Body of pancreas (tissue), 4 donors: ENCODE measurements around the gene CX3CL1.

Experiments
- POLR2A ChIP-seq, 3 donors: fragments of 450-650 bp; IDR thresholded peaks; one replicate each; pipeline ENCODE4 v1.6.1; 2016; ENCODE audit warnings: antibody characterized with exemption in 3 of 3, mild to moderate bottlenecking in 2 of 3
- TF ChIP-seq, protein P1 (sequence below), 7 experiments: fragments of 450-650 bp in 4 of 7; fragments of 200-600 bp in 3 of 7; sonication (generic) in 3 of 7; IDR thresholded peaks; one replicate each; pipeline ENCODE4 v1.5.1; 2016 to 2019; ENCODE audit warnings: antibody characterized with exemption in 7 of 7

DNA sequence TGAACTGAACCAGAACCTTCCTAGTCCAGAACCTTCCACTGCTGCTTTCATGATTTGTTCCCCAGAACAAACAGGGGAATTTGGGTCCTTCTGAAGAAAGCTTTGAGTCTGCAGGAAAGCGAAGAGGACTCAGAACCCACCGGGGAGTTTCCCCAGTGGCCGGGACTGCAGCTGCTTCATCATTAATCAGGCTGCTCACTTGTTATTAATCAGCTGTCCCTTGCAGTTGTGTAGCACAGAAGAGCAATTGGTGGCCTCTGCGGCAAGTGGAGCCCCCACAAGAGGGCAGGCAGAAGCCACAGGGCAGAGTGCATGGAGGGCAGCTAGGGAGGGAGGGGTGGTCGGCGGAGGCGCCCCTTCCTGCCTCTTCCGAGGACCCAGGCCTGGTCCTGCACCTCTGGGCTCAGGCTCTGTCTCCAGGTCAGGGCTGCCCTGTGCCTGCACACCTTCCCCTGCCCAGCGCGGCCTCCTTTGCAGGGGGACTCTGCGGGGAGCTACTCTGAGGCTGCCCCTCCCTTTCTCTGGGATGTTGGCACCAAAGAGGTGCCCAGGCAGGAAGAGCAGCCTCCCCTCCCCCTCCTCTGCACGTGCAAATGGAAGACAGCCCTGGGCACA, 39.2 kb downstream of the CX3CL1 start:
- TF ChIP-seq POLR2A (IDR thresholded peaks at IDR 0.05), result no peak
- TF ChIP-seq, protein P1, sequence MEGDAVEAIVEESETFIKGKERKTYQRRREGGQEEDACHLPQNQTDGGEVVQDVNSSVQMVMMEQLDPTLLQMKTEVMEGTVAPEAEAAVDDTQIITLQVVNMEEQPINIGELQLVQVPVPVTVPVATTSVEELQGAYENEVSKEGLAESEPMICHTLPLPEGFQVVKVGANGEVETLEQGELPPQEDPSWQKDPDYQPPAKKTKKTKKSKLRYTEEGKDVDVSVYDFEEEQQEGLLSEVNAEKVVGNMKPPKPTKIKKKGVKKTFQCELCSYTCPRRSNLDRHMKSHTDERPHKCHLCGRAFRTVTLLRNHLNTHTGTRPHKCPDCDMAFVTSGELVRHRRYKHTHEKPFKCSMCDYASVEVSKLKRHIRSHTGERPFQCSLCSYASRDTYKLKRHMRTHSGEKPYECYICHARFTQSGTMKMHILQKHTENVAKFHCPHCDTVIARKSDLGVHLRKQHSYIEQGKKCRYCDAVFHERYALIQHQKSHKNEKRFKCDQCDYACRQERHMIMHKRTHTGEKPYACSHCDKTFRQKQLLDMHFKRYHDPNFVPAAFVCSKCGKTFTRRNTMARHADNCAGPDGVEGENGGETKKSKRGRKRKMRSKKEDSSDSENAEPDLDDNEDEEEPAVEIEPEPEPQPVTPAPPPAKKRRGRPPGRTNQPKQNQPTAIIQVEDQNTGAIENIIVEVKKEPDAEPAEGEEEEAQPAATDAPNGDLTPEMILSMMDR (IDR thresholded peaks at IDR 0.05), result no peak
